HG03139 (cell line): Measurements from ENCODE around the gene GPR107.
A peak's percentile ranks its signal among the peaks of the same experiment; 100 is the strongest.

Experiments used
- ATAC-seq: cut with Tn5 transposase; IDR thresholded peaks from one replicate; pipeline ENCODE4 v1.9.1; 2021; ENCODE audit not compliant: unreplicated experiment

GPR107 gene

GRCh38 chr9:130027533-130028365, 26.0 kb upstream of the GPR107 start:
- no peak for ATAC-seq

- ATAC-seq = no peak
Measured at GRCh38 chr9:130028493-130029222, 25.0 kb upstream of the GPR107 start.

GRCh38 chr9:130029223-130029973, 24.3 kb upstream of the GPR107 start:
- no peak for ATAC-seq

- no peak for ATAC-seq
Measured at GRCh38 chr9:130030651-130031127, 23.0 kb upstream of the GPR107 start.

- no peak for ATAC-seq
Measured at GRCh38 chr9:130034570-130034969, 19.1 kb upstream of the GPR107 start.

GRCh38 chr9:130036099-130036498, 17.6 kb upstream of the GPR107 start:
- no peak for ATAC-seq

GRCh38 chr9:130039528-130040147, 14.1 kb upstream of the GPR107 start:
- ATAC-seq = no peak

- ATAC-seq = no peak
Measured at GRCh38 chr9:130040984-130041647, 12.6 kb upstream of the GPR107 start.

GRCh38 chr9:130041648-130042405, 11.9 kb upstream of the GPR107 start:
- no peak for ATAC-seq

GRCh38 chr9:130042406-130042884, 11.3 kb upstream of the GPR107 start:
- ATAC-seq = no peak

- peak; percentile 40 for ATAC-seq
Measured at GRCh38 chr9:130042885-130043653, 10.6 kb upstream of the GPR107 start, which contains the start of gene FNBP1. FNBP1 (minus strand) TSS chr9:130043189; CDS start chr9:130042975, 214 bp downstream.

GRCh38 chr9:130043654-130044623, 9.8 kb upstream of the GPR107 start:
- no peak for ATAC-seq

- ATAC-seq = no peak
Measured at GRCh38 chr9:130045725-130046450, 7.8 kb upstream of the GPR107 start.

- no peak for ATAC-seq
Measured at GRCh38 chr9:130049431-130050210, 4.1 kb upstream of the GPR107 start.

- ATAC-seq = no peak
Measured at GRCh38 chr9:130050462-130050861, 3.2 kb upstream of the GPR107 start.

- ATAC-seq = no peak
Measured at GRCh38 chr9:130051855-130052254, 1.9 kb upstream of the GPR107 start.
